GM12878 (cell line): ENCODE results near the gene VPS54. TPM values are rescaled to one million over a fixed set of nuclear protein-coding genes. Genes with fewer than 3 reads are reported as not detected.
A peak's percentile ranks its signal among the peaks of the same experiment; 100 is the strongest.

Experiments
- BHLHE40 ChIP-seq, 2 experiments: fragments of 450-650 bp in 1 of 2; IDR thresholded peaks; 2 replicates each; pipeline ENCODE4 v1.6.1; 2011 to 2017; ENCODE audit warnings: low read depth in 2 of 2, borderline replicate concordance in 1 of 2, improper control_type of control experiment in 1 of 2, low read length in 1 of 2, mild to moderate bottlenecking in 1 of 2
- CBX3 ChIP-seq: fragments of 200-600 bp; sonication (generic); IDR thresholded peaks from 2 replicates; pipeline ENCODE4 v1.6.1; 2016; ENCODE audit warnings: low read depth, borderline replicate concordance
- E4F1 ChIP-seq: fragments of 450-650 bp; IDR thresholded peaks from 2 replicates; pipeline ENCODE4 v1.6.1; 2018; ENCODE audit warnings: borderline replicate concordance, mild to moderate bottlenecking; ENCODE audit not compliant: partially characterized antibody
- GATAD2B ChIP-seq: fragments of 450-650 bp; conservative IDR thresholded peaks from 2 replicates; pipeline ENCODE4 v1.6.1; 2017; ENCODE audit warnings: low read depth, mild to moderate bottlenecking, moderate library complexity
- KAT2A ChIP-seq: conservative IDR thresholded peaks from 2 replicates; pipeline ENCODE4 v1.6.1; 2011; ENCODE audit warnings: low read depth, low read length; ENCODE audit not compliant: control insufficient read depth
- KDM1A ChIP-seq: fragments of 200-600 bp; sonication (generic); IDR thresholded peaks from 2 replicates; pipeline ENCODE4 v1.6.1; 2016; ENCODE audit warnings: borderline replicate concordance
- KLF5 ChIP-seq: fragments of 450-650 bp; IDR thresholded peaks from 2 replicates; pipeline ENCODE4 v1.6.1; 2014; ENCODE audit warnings: mild to moderate bottlenecking; ENCODE audit not compliant: partially characterized antibody
- MEF2A ChIP-seq: IDR thresholded peaks from 2 replicates; pipeline ENCODE4 v1.6.1; 2011; ENCODE audit warnings: low read depth, mild to moderate bottlenecking, low read length, moderate library complexity; ENCODE audit not compliant: insufficient read depth
- MTA2 ChIP-seq: fragments of 450-650 bp; IDR thresholded peaks from 2 replicates; pipeline ENCODE4 v1.6.1; 2016; ENCODE audit warnings: low read depth, mild to moderate bottlenecking, moderate library complexity
- MTA3 ChIP-seq: IDR thresholded peaks from 2 replicates; pipeline ENCODE4 v1.6.1; 2012; ENCODE audit warnings: low read length, inconsistent platforms, borderline replicate concordance
- NFXL1 ChIP-seq: fragments of 450-650 bp; IDR thresholded peaks from 2 replicates; pipeline ENCODE4 v1.6.1; 2017; ENCODE audit warnings: antibody characterized with exemption, mild to moderate bottlenecking, borderline replicate concordance
- NR2C2 ChIP-seq: IDR thresholded peaks from 2 replicates; pipeline ENCODE4 v1.6.1; 2011; ENCODE audit warnings: borderline replicate concordance, low read depth; ENCODE audit not compliant: control insufficient read depth, insufficient read length
- PML ChIP-seq: IDR thresholded peaks from 2 replicates; pipeline ENCODE4 v1.6.1; 2012; ENCODE audit warnings: low read length, inconsistent platforms
- POLR2AphosphoS5 ChIP-seq: IDR thresholded peaks from 2 replicates; pipeline ENCODE4 v1.6.1; 2011; ENCODE audit warnings: mild to moderate bottlenecking, low read length, inconsistent platforms
- SREBF1 ChIP-seq: IDR thresholded peaks from 2 replicates; pipeline ENCODE4 v1.6.1; 2012; ENCODE audit warnings: mild to moderate bottlenecking, low read length
- SREBF2 ChIP-seq: IDR thresholded peaks from 2 replicates; pipeline ENCODE4 v1.6.1; 2012; ENCODE audit warnings: mild to moderate bottlenecking, low read length
- TARDBP ChIP-seq: IDR thresholded peaks from 2 replicates; pipeline ENCODE4 v1.6.1; 2016; ENCODE audit warnings: borderline replicate concordance
- ZBED1 ChIP-seq: IDR thresholded peaks from 2 replicates; pipeline ENCODE4 v1.6.1; 2016; ENCODE audit warnings: borderline replicate concordance
- ZNF24 ChIP-seq: fragments of 450-650 bp; IDR thresholded peaks from 2 replicates; pipeline ENCODE4 v1.6.1; 2017; ENCODE audit warnings: antibody characterized with exemption, mild to moderate bottlenecking
- ZNF592 ChIP-seq: fragments of 450-650 bp; IDR thresholded peaks from 2 replicates; pipeline ENCODE4 v1.6.1; 2017; ENCODE audit warnings: mild to moderate bottlenecking, moderate library complexity
- ZSCAN29 ChIP-seq: fragments of 450-650 bp; IDR thresholded peaks from 2 replicates; pipeline ENCODE4 v1.6.1; 2017; ENCODE audit warnings: mild to moderate bottlenecking, moderate library complexity
- polyA plus RNA-seq, 11 experiments: library from polyadenylated mRNA; depleted of rRNA in 4 of 11; unstranded in 6 of 11; stranded (reverse) in 5 of 11; fragments of >200 nt; fragmentation: Nextera tagmentation in 4 of 11; fragmentation: Illumina TruSeq in 1 of 11; extraction: Ambion mirVana in 4 of 11; extraction: Trizol in 1 of 11; gene quantifications; 1 replicate in 1 of 11; 2 replicates in 10 of 11; pipeline versions ENCODE4 v1.2.1 to v1.2.3, GENCODE V29; 2011 to 2016; ENCODE audit warnings: inconsistent platforms in 2 of 11, missing spikeins in 2 of 11, low read depth in 1 of 11
- total RNA-seq, 4 experiments: library from RNA; depleted of rRNA in 3 of 4; stranded (reverse); fragments of >200 nt in 3 of 4; fragmentation: Illumina TruSeq in 1 of 4; extraction: Trizol in 1 of 4; gene quantifications; 2 replicates each; pipeline versions ENCODE4 v1.2.1 to v1.2.3, GENCODE V29; 2013 to 2021
- TF ChIP-seq, protein P1 (sequence below): fragments of 450-650 bp; IDR thresholded peaks from 2 replicates; pipeline ENCODE4 v1.6.1; 2017; ENCODE audit warnings: low read depth, mild to moderate bottlenecking, moderate library complexity

The VPS54 gene
- total and polyA plus RNA-seq, 10 of the 15 experiments (the other 5 are each of a cell fraction or from before 2014, with no cell fraction given), result 1.6 to 16.2 (median 9.3) TPM

- TF ChIP-seq KDM1A (no peak), ZNF592 (no peak), KAT2A (no peak), MTA3 (no peak), TARDBP (no peak), SREBF1 (no peak), GATAD2B (peak; percentile 89), KLF5 (no peak), CBX3 (no peak), BHLHE40 (IDR thresholded peaks at IDR 0.05; ENCODE audit: borderline replicate concordance in 1 of 2, low read depth in 2 of 2, low read length in 1 of 2) (peak in 1 of 2 experiments; percentile 59; a peak in 2 of 4 replicates), MEF2A (no peak), MTA2 (peak; percentile 72; the same call in 1 of the 2 replicates), E4F1 (no peak), ZSCAN29 (0 out of 2 replicates have a peak, but pooled peaks have one; percentile 13), NR2C2 (peak; percentile 69), PML (no peak), POLR2AphosphoS5 (peak; percentile 52; the same call in 1 of the 2 replicates), NFXL1 (0 out of 2 replicates have a peak, but pooled peaks have one; percentile 34), ZBED1 (no peak), ZNF24 (no peak), SREBF2 (no peak)
- TF ChIP-seq, protein P1, sequence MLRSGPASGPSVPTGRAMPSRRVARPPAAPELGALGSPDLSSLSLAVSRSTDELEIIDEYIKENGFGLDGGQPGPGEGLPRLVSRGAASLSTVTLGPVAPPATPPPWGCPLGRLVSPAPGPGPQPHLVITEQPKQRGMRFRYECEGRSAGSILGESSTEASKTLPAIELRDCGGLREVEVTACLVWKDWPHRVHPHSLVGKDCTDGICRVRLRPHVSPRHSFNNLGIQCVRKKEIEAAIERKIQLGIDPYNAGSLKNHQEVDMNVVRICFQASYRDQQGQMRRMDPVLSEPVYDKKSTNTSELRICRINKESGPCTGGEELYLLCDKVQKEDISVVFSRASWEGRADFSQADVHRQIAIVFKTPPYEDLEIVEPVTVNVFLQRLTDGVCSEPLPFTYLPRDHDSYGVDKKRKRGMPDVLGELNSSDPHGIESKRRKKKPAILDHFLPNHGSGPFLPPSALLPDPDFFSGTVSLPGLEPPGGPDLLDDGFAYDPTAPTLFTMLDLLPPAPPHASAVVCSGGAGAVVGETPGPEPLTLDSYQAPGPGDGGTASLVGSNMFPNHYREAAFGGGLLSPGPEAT, result peak; percentile 57; the same call in 1 of the 2 replicates
Measured at GRCh38 chr2:64019083-64019974, at the start of gene VPS54 (continued).
